ENCODE data around the gene DLGAP5.

The DLGAP5 gene

DNA sequence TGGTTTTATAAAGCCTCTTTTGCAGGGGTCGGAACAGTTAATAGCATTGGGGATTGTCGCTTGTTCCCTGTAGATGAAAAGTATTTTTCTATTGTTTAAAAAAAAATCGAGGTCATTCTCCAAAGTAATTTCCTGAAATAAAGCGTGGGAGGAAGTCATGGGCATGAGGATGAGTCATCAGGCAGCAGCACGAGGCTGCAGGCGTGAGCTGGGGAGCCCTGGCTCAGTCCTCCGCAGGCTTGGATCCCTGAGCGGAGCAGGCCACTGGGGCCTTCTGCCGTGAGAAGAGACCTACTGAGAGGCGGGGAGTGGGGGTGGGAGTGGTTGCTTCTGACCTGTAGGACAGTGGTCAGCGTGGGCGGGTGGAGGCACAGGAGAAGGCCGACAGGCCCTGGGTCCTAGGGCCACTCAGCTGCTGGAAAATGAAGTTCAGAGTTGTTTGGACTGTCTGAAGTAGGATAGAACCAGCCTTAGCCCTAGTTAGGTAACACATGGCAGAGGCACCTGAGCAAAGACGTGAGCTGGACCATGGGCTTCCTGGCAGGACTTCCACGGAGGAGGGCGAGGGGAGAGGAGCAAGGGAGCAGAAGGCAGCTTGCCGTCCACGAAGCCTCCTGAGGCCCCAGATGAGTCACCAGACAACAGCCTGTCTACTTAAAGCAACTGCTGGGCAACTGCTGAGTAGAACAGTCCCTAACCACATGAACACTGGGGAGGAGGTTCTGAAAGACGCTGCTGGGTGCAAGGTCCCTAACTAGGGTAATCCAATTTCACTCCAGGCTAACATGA is 83.4 kb downstream of the DLGAP5 start:
- no peak for DNase-seq

DNA sequence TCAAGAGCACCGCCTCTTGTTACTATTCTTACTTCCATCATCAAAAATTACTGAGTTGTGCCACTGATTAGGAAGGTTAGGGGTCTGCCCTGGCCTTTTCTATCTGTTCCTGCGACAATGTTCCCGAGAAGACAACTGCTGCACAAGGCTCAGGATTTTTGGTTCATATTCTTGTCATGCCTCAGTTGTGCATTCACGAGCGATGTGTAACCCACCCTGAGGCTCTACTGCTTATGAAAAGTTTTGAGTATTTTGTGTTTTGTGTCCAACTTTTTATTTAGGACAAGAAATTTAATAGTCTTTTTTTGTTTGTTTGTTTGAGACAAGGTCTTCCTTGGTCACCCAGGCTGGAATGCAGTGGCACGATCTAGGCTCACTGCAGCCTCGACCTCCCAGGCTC is 85.4 kb downstream of the DLGAP5 start:
- DNase-seq: no peak

DNA sequence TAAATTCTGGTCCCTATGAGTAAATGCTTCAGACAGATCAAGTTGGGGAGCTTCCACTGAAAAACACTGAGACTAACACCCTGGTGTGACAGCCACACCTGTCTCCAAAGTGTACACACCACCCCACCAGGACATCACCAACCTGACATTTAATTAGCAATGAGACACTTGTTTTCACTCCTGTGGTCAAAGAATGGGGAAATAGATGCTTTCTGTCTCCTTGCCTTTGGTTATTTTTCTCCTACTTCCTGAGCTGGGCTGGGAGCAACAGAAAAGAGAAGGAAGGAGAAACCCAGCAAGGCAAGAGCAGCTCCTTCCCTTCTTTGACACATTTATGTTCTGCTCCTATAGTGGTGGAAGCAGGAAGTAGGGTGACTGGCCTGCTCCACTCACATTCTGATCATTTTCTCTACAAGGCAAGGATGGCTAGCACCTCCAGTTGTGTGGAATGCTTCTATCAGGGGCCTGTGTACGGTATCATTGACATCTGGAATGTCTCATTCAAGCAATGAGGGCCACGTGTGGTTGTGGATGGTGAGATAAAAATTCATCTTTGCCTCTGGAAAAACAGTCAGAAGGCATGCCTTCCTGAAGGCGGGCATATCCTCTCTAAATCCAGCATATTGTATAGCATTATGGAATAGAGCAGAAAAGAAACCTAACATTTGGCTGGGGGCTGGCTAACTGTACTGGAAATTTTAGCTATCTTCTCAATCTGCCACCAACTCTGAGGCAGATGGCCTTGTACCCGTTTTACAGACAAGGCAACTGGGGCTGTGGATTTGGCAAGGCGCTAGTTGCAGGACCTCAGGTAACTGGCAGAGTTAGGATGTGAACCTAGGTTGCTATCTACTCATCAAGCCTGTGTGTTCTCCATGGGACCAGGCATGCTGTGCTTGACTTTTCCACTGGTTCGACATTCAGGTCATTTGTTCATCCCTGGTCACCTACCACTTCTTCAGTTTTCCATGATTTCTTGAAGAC is 87.1 kb downstream of the DLGAP5 start:
- DNase-seq: no peak

DNA sequence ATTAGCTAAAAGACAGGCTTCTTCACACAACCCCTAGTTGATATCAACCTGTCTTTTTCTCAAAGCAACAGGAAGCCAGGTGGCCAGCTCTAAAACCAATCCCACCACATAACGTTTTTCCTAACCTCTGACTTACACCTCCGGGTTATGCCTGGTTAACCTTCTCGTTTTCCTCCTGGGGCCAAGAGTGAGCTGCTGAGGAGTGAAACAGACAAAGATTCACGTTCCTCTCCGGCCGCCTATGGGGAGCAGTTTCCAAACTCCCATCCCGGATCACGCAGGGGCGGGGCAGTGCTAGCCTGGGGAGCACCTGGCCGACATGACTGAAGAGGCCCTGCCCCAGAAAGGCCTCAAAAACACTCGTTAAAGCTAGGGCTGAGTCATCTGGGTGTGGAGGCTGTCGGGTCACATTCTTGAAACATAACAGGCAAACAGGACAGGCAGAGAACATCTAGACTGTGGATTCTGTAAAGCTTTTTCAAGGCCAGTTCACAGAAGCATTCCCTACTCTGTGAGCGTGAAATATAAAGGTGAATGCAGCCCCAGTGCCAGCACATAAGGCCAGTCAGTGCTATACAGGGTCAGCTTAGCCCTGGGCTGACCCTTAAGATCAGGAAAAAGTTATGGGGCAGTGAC is 88.3 kb downstream of the DLGAP5 start:
- DNase-seq: no peak

DNA sequence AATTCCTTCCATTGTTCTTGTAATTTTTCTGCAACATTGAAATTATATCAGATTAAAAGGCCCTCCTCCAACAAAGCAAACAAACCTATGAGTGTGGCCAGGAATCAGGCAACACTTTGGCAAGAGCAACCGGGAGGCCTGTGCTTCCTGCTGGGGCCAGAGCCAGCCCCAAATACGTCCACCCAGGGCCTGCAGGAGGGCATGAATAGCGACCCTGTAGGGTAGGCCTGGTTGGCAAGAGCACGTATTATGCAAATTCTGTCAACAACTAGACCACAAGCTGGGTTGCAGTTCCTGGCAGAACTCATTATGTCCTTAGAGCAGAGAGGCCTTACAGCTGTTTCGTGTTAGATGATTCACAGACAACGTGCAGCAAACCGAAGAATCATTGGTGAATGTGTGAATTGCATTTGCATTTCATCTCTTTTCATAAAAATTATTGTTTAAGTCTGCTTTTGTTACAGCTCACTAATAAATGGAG is 89.2 kb downstream of the DLGAP5 start:
- no peak for DNase-seq

DNA sequence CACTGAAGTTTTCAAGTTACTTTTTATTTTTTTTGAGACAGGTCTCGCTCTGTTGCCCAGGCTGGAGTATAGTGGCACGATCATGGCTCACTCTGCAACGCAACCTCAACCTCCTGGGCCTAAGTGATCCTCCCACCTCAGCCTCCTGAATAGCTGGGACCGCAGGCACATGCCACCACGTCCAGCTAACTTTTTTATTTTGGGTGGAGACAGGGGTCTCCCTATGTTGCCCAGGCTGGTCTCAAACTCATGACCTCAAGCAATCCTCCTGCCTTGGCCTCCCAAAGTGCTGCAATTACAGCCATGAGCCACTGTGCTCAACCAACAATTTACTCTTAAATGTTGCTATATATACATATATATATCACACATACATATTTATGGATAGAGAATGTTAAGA is 89.7 kb downstream of the DLGAP5 start:
- no peak for DNase-seq

DNA sequence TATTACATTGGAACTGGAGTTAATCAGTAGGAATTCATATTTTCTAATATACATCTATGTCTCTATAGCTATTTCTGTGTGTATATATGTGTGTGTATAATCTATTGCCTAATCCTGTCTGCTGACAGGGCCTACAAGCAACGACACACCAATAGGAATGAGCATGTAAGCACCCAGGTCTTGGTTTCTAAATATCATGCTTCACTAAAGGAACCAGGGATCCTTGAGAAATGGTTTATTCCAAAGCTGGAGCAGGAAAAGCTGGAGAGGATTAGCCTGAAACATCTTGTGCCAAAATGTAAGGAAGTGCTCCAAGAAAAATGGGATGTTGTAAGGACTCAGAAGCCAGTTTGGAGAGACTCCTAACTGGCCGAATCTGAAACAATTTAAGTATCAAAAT is 91.6 kb downstream of the DLGAP5 start:
- DNase-seq: no peak

DNA sequence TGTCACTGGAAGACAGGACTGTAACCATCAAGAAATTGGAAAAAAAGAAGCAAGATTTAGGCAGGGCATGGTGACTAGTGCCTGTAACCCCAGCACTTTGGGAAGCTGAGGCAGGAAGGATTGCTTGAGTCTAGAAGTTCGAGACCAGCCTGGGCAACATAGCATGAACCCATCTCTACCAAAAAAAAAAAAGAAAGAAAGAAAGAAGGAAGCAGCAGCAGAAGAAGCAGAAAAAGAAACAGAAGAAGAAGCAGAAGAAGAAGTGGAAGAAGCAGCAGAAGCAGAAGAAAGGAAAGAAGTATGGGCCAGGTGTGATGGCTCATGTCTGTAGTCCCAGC is 92.9 kb downstream of the DLGAP5 start:
- no peak for DNase-seq

Data from activated naive CD4-positive, alpha-beta T cell treated with anti-CD3 and anti-CD28 coated beads, Interleukin-2, amount 50 U/mL, for 16 hours (primary cell).